Hypothalamus (tissue), 51 donors: Measurements from ENCODE around the gene RASA3.

ENCODE experiments used
- DNase-seq, 51 donors: peaks; one replicate each; lab custom pipeline; 2025; lab: John Stamatoyannopoulos, UW

The RASA3 gene

GRCh38 chr13:113929628-113930615 is 202.5 kb downstream of the RASA3 start:
- DNase-seq, result no peak

- DNase-seq, result peak in 37 of 51 donors; percentile 15 to 82 (median 58)
Measured at GRCh38 chr13:113928685-113929627, 203.5 kb downstream of the RASA3 start.
